Body of pancreas (tissue), 4 donors: ENCODE data around the gene FBXO3.

Source experiments
- CTCF ChIP-seq, 7 experiments: fragments of 450-650 bp in 4 of 7; fragments of 200-600 bp in 3 of 7; sonication (generic) in 3 of 7; IDR thresholded peaks; one replicate each; pipeline ENCODE4 v1.5.1; 2016 to 2019; ENCODE audit warnings: antibody characterized with exemption in 7 of 7
- POLR2A ChIP-seq, 3 donors: fragments of 450-650 bp; IDR thresholded peaks; one replicate each; pipeline ENCODE4 v1.6.1; 2016; ENCODE audit warnings: antibody characterized with exemption in 3 of 3, mild to moderate bottlenecking in 2 of 3

GRCh38 chr11:33808228-33808828 lies 34.0 kb upstream of the FBXO3 start:
- TF ChIP-seq POLR2A (IDR thresholded peaks at IDR 0.05) (no peak), CTCF (IDR thresholded peaks at IDR 0.05) (peak; percentile 76 to 92 (median 87))
